Vagina (tissue), 2 donors: ENCODE measurements around the gene KIF1A.

Experiments used
- CTCF ChIP-seq, 3 experiments: fragments of 450-650 bp in 2 of 3; fragments of 200-600 bp in 1 of 3; sonication (generic) in 1 of 3; IDR thresholded peaks; one replicate each; pipeline ENCODE4 v1.5.1; 2017 to 2019; ENCODE audit warnings: antibody characterized with exemption in 3 of 3, mild to moderate bottlenecking in 2 of 3, moderate library complexity in 2 of 3
- POLR2A ChIP-seq, 2 donors: fragments of 450-650 bp; IDR thresholded peaks; one replicate each; pipeline ENCODE4 v1.6.1; 2017; ENCODE audit warnings: antibody characterized with exemption in 2 of 2, mild to moderate bottlenecking in 2 of 2, moderate library complexity in 2 of 2
- POLR2AphosphoS5 ChIP-seq, 2 donors: sonication (generic); formaldehyde crosslinking; IDR thresholded peaks; one replicate each; pipeline ENCODE4 v1.9.0; 2017; ENCODE audit warnings: antibody characterized with exemption in 2 of 2, mild to moderate bottlenecking in 2 of 2, low read depth in 1 of 2; ENCODE audit not compliant: insufficient read depth in 1 of 2

DNA sequence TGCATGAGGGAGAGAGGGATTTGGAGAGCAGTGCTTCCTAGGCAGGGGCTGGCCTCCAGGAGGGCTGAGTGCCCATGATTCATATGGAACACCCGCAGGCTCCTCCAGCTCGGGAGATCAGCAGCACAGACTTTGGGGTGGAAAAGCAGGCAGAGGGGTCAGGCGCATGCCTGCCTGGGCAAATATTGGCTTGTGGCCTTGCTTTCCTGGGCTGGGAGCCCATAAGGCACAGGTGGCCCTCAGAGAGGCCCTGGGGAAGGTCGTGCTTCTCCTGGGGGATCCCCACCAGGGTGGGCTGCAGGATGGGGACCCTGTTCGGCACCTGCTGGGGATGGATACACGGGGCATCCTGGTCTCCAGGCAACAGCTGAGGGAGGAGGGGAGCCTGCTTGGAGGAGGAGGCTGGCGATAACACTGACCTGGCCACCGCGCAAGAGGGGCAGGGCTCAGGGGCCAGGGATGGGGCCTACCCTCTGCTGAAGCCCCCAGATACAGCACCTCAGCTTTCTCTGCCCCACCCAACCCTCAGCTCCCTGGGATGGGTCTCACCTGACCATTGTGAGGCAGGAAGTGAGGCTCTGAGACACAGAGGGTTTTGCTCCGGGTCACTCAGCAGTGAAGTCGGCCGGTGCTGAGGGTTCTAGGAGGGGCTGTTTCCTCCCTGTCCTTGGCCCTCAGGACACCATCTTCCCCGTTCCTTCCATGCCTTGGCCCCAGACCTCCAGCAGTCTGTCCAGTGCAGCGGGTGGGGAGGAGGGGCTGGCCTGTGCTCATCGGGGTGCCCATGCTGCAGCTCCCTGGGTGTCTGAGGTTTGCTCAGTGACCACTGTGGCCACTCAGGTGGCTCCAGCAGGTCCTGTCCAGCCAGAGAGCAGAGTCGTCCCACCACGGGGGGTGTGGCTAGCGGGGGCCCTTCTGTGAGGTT lies 116.3 kb downstream of the KIF1A start:
- TF ChIP-seq CTCF (IDR thresholded peaks at IDR 0.05), result no peak
- TF ChIP-seq POLR2A (IDR thresholded peaks at IDR 0.05), result no peak
- no peak for TF ChIP-seq POLR2AphosphoS5 (IDR thresholded peaks at IDR 0.05; ENCODE audit: insufficient read depth in 1 of 2, low read depth in 1 of 2)
